ENCODE measurements around the gene HDAC9. TPM values are rescaled to one million over a fixed set of nuclear protein-coding genes. Genes with fewer than 3 reads are reported as not detected.

Gene HDAC9
- total and polyA plus RNA-seq, 2 of the 13 experiments (the other 11 are each of a cell fraction or from before 2014, with no cell fraction given) = 0.05 to 0.07 TPM

GRCh38 chr7:18644981-18645380 is 149.4 kb downstream of the HDAC9 start:
- no peak overlapping the region for H2AFZ ChIP-seq (ENCODE audit: low read length)
- no peaks in the 10 kb centered on the region for H3K27me3 ChIP-seq (ENCODE audit: control insufficient read depth in 1 of 2, insufficient read depth in 2 of 2, low read length in 2 of 2)
- DNase-seq (ENCODE audit: low spot score) (no peak), FAIRE-seq (no peak), ATAC-seq (no peak)
- H3K4me2 ChIP-seq (ENCODE audit: low read depth, low read length) = no peak overlapping the region
- 0% methylated on average over 3 of the region's 3 CpGs for WGBS (ENCODE audit: low lambda C conversion rate)
- CTCF ChIA-PET (ENCODE audit: low intra/inter-chr PET ratio, low total read pairs) = no interaction called here
- no peak overlapping the region for H3K9ac ChIP-seq (ENCODE audit: insufficient read depth, low read depth, low read length)
- no peak overlapping the region for H3K27ac ChIP-seq (ENCODE audit: extremely low read length, insufficient read depth, low read length)
- intact Hi-C loops (cut with micrococcal nuclease; ENCODE audit: unreplicated experiment) = no loop called here
- no peaks in the 10 kb centered on the region for H3K79me2 ChIP-seq (ENCODE audit: insufficient read depth, low read length)
- POLR2A ChIA-PET = no interaction called here
- in situ Hi-C loops (cut with HindIII; ENCODE audit: extremely low pct_ligation_motif_present, low pct_unique_long_range_greater_than_20kb) = no loop called here
- no peaks in the 10 kb centered on the region for H3K36me3 ChIP-seq (replicated peaks in 1 of 2; ENCODE audit: control insufficient read depth in 1 of 2, insufficient read depth in 2 of 2, low read length in 2 of 2)
- BruUV-seq (replicated peaks) = no TSS peak
- H4K20me1 ChIP-seq (ENCODE audit: insufficient read depth, low read length) = no peaks in the 10 kb centered on the region
- no peaks in the 10 kb centered on the region for H3K9me3 ChIP-seq (ENCODE audit: low read length)
- H3K4me1 ChIP-seq (ENCODE audit: insufficient read depth, low read length) = no peaks in the 10 kb centered on the region
- H3K4me3 ChIP-seq (replicated peaks in 1 of 3; ENCODE audit: insufficient read depth in 1 of 3, low read depth in 2 of 3, low read length in 3 of 3) = no peak overlapping the region
- TF ChIP-seq ZNF224 (CRISPR knock-in tag; IDR thresholded peaks at IDR 0.05) (no peak), TBX2 (CRISPR knock-in tag; IDR thresholded peaks at IDR 0.05; ENCODE audit: borderline replicate concordance) (no peak), HIVEP1 (CRISPR knock-in tag; IDR thresholded peaks at IDR 0.05) (no peak), RORA (CRISPR knock-in tag; IDR thresholded peaks at IDR 0.05) (no peak), MAX (IDR thresholded peaks at IDR 0.05) (no peak), SETDB1 (CRISPR knock-in tag; IDR thresholded peaks at IDR 0.05; ENCODE audit: borderline replicate concordance) (no peak), EP300 (IDR thresholded peaks at IDR 0.05; ENCODE audit: low read depth in 2 of 2, low read length in 2 of 2) (no peak), EP300 (CRISPR knock-in tag; IDR thresholded peaks at IDR 0.05; ENCODE audit: borderline replicate concordance) (no peak), ZNF720 (CRISPR knock-in tag; IDR thresholded peaks at IDR 0.05) (no peak), TSC22D2 (CRISPR knock-in tag; IDR thresholded peaks at IDR 0.05; ENCODE audit: borderline replicate concordance) (no peak), TERF1 (CRISPR knock-in tag; IDR thresholded peaks at IDR 0.05) (no peak), ZMYM2 (CRISPR knock-in tag; IDR thresholded peaks at IDR 0.05) (no peak), FOSL1 (CRISPR knock-in tag; IDR thresholded peaks at IDR 0.05; ENCODE audit: borderline replicate concordance) (no peak)
- TF ChIP-seq, protein P1, sequence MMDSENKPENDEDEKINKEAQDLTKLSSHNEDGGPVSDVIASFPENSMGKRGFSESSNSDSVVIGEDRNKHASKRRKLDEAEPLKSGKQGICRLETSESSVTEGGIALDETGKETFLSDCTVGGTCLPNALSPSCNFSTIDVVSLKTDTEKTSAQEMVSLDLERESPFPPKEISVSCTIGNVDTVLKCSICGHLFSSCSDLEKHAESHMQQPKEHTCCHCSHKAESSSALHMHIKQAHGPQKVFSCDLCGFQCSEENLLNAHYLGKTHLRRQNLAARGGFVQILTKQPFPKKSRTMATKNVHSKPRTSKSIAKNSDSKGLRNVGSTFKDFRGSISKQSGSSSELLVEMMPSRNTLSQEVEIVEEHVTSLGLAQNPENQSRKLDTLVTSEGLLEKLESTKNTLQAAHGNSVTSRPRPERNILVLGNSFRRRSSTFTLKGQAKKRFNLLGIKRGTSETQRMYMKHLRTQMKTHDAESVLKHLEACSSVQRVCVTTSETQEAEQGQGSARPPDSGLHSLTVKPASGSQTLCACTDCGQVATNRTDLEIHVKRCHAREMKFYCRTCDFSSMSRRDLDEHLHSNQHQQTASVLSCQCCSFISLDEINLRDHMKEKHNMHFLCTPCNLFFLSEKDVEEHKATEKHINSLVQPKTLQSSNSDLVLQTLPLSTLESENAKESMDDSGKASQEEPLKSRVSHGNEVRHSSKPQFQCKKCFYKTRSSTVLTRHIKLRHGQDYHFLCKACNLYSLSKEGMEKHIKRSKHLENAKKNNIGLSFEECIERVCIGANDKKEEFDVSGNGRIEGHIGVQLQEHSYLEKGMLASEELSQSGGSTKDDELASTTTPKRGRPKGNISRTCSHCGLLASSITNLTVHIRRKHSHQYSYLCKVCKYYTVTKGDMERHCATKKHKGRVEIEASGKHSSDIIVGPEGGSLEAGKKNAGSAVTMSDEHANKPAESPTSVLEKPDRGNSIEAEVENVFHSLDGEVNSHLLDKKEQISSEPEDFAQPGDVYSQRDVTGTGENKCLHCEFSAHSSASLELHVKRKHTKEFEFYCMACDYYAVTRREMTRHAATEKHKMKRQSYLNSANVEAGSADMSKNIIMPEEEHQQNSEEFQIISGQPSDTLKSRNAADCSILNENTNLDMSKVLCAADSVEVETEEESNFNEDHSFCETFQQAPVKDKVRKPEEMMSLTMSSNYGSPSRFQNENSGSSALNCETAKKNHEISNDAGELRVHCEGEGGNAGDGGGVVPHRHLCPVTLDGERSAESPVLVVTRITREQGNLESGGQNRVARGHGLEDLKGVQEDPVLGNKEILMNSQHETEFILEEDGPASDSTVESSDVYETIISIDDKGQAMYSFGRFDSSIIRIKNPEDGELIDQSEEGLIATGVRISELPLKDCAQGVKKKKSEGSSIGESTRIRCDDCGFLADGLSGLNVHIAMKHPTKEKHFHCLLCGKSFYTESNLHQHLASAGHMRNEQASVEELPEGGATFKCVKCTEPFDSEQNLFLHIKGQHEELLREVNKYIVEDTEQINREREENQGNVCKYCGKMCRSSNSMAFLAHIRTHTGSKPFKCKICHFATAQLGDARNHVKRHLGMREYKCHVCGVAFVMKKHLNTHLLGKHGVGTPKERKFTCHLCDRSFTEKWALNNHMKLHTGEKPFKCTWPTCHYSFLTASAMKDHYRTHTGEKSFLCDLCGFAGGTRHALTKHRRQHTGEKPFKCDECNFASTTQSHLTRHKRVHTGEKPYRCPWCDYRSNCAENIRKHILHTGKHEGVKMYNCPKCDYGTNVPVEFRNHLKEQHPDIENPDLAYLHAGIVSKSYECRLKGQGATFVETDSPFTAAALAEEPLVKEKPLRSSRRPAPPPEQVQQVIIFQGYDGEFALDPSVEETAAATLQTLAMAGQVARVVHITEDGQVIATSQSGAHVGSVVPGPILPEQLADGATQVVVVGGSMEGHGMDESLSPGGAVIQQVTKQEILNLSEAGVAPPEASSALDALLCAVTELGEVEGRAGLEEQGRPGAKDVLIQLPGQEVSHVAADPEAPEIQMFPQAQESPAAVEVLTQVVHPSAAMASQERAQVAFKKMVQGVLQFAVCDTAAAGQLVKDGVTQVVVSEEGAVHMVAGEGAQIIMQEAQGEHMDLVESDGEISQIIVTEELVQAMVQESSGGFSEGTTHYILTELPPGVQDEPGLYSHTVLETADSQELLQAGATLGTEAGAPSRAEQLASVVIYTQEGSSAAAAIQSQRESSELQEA (CRISPR knock-in tag; IDR thresholded peaks at IDR 0.05; ENCODE audit: not compliant biosample characterization) = no peak
- TF ChIP-seq, protein P2, sequence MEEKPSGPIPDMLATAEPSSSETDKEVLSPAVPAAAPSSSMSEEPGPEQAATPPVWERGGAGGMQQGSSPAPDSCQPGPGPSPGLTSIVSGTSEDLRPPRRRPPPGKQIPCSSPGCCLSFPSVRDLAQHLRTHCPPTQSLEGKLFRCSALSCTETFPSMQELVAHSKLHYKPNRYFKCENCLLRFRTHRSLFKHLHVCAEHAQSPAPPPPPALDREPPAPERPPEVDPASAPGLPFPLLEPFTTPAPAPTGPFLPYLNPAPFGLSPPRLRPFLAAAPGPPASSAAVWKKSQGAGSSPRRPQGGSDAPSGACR (CRISPR knock-in tag; IDR thresholded peaks at IDR 0.05) = no peak
